Ectodermal cell (in vitro differentiated cells): Measurements from ENCODE around the gene PADI1.
"Not testable (repeated sequence)": the region's sequence is repeated elsewhere in the genome, so short reads cannot be mapped to it uniquely, and the experiment has no call there.

Experiments
- H3K27ac ChIP-seq: 2 replicates; pipeline ENCODE4 v1.7.0; 2013; ENCODE audit warnings: mild to moderate bottlenecking, low read depth, low read length; ENCODE audit not compliant: insufficient read depth, poor library complexity, severe bottlenecking
- H3K27me3 ChIP-seq: 2 replicates; pipeline ENCODE4 v1.7.0; 2013; ENCODE audit warnings: mild to moderate bottlenecking, low read length; ENCODE audit not compliant: insufficient read depth, control insufficient read depth, poor library complexity, severe bottlenecking
- H3K36me3 ChIP-seq: one replicate; pipeline ENCODE4 v1.7.0; 2013; ENCODE audit warnings: low read length; ENCODE audit not compliant: control insufficient read depth, insufficient read depth
- H3K4me1 ChIP-seq: one replicate; pipeline ENCODE4 v1.7.0; 2013; ENCODE audit warnings: low read length; ENCODE audit not compliant: control insufficient read depth, insufficient read depth
- H3K4me3 ChIP-seq: 2 replicates; pipeline ENCODE4 v1.7.0; 2013; ENCODE audit warnings: low read depth, low read length, control low read depth; ENCODE audit not compliant: insufficient read depth
- H3K9me3 ChIP-seq: 2 replicates; pipeline ENCODE4 v1.7.0; 2013; ENCODE audit warnings: mild to moderate bottlenecking, low read length, moderate library complexity; ENCODE audit not compliant: control insufficient read depth
- WGBS, 2 experiments: methylation state at CpG; one replicate each; pipeline ENCODE4 v1.1.7; 2013; ENCODE audit warnings: missing lambda C conversion rate in 2 of 2; 5-methylcytosine and 5-hydroxymethylcytosine counted together

PADI1 gene

DNA sequence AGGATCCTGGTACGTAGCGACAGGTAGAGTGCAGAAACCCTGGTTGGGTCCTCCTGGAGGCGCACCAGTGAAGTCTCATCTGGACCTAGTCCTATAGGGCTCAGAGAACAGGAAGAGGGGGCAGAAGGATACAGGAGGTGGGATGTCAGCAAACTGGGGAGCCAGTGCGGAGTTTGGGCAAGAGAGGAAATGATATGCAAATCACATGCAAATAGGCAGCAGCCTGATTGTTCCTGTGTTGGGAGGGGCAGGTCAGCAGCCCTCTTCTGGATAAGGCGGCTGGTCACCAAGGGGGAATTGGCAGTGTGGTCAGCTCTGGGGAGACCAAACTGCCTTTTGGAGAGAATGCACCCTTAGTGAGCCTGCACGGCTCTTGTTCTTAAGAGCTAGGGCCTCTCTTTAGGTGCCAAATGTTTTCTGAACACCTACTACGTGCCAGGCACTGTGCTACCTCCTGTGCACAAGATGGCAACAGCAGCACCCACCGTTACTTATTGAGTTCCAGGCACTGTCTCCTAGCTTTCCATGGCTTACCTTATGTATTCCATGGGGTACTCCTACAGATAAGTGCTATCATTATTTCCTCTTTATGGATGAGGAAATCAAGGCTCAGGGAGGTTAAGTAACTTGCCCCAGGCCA lies 25.9 kb downstream of the PADI1 start:
- H3K27me3 ChIP-seq = no peaks in the 10 kb centered on the region
- H3K27ac ChIP-seq = no peak overlapping the region
- H3K4me3 ChIP-seq = no peak overlapping the region
- 80 to 84% methylated on average over 8 of the region's 8 CpGs for WGBS, 2 experiments
- no peaks in the 10 kb centered on the region for H3K36me3 ChIP-seq
- no peaks in the 10 kb centered on the region for H3K4me1 ChIP-seq
- no peaks in the 10 kb centered on the region for H3K9me3 ChIP-seq

GRCh38 chr1:17232759-17233661 lies 28.1 kb downstream of the PADI1 start:
- H3K4me3 ChIP-seq = no peak overlapping the region
- no peaks in the 10 kb centered on the region for H3K9me3 ChIP-seq
- H3K36me3 ChIP-seq = no peaks in the 10 kb centered on the region
- no peak overlapping the region for H3K27ac ChIP-seq
- no peaks in the 10 kb centered on the region for H3K27me3 ChIP-seq
- no peaks in the 10 kb centered on the region for H3K4me1 ChIP-seq
- 85 to 86% methylated on average over 22 of the region's 22 CpGs for WGBS, 2 experiments

- Histone ChIP-seq H3K27ac (no peak overlapping the region), H3K9me3 (no peaks in the 10 kb centered on the region), H3K4me3 (no peak overlapping the region), H3K4me1 (no peaks in the 10 kb centered on the region), H3K36me3 (no peaks in the 10 kb centered on the region), H3K27me3 (no peaks in the 10 kb centered on the region)
- WGBS, 2 experiments = 83 to 84% methylated on average over 6 of the region's 6 CpGs
These were observed 28.9 kb downstream of the PADI1 start for GRCh38 chr1:17233675-17234320.

- H3K27ac ChIP-seq = no peak overlapping the region
- H3K27me3 ChIP-seq = no peaks in the 10 kb centered on the region
- 88 to 90% methylated on average over 1 of the region's 1 CpG for WGBS, 2 experiments
- H3K36me3 ChIP-seq = no peaks in the 10 kb centered on the region
- no peaks in the 10 kb centered on the region for H3K4me1 ChIP-seq
- no peaks in the 10 kb centered on the region for H3K9me3 ChIP-seq
- H3K4me3 ChIP-seq = no peak overlapping the region
These were observed 29.5 kb downstream of the PADI1 start for GRCh38 chr1:17234405-17234804.

GRCh38 chr1:17235135-17235885 lies 30.4 kb downstream of the PADI1 start:
- Histone ChIP-seq H3K4me3 (no peak overlapping the region), H3K9me3 (no peaks in the 10 kb centered on the region), H3K27me3 (no peaks in the 10 kb centered on the region), H3K4me1 (peaks cover under 1% of the 10 kb centered on the region), H3K27ac (no peak overlapping the region), H3K36me3 (no peaks in the 10 kb centered on the region)
- 86 to 90% methylated on average over 9 of the region's 9 CpGs for WGBS, 2 experiments

- Histone ChIP-seq H3K9me3 (no peaks in the 10 kb centered on the region), H3K27ac (no peak overlapping the region), H3K27me3 (no peaks in the 10 kb centered on the region), H3K36me3 (no peaks in the 10 kb centered on the region), H3K4me3 (no peak overlapping the region), H3K4me1 (peaks cover 10% of the 10 kb centered on the region)
- WGBS, 2 experiments = 24 to 25% methylated on average over 18 of the region's 18 CpGs
These were observed 32.0 kb downstream of the PADI1 start for GRCh38 chr1:17236779-17237560.

- H3K9me3 ChIP-seq = no peaks in the 10 kb centered on the region
- peaks cover 10% of the 10 kb centered on the region for H3K4me1 ChIP-seq
- no peak overlapping the region for H3K4me3 ChIP-seq
- no peak overlapping the region for H3K27ac ChIP-seq
- H3K27me3 ChIP-seq = no peaks in the 10 kb centered on the region
- H3K36me3 ChIP-seq = no peaks in the 10 kb centered on the region
- 82 to 89% methylated on average over 4 of the region's 4 CpGs for WGBS, 2 experiments
These were observed 32.6 kb downstream of the PADI1 start for GRCh38 chr1:17237561-17237903.

GRCh38 chr1:17239420-17239819 lies 34.5 kb downstream of the PADI1 start:
- 60 to 72% methylated on average over 1 of the region's 1 CpG for WGBS, 2 experiments
- Histone ChIP-seq H3K36me3 (no peaks in the 10 kb centered on the region), H3K27me3 (no peaks in the 10 kb centered on the region), H3K4me3 (no peak overlapping the region), H3K27ac (no peak overlapping the region), H3K9me3 (no peaks in the 10 kb centered on the region), H3K4me1 (peaks cover 10% of the 10 kb centered on the region)

DNA sequence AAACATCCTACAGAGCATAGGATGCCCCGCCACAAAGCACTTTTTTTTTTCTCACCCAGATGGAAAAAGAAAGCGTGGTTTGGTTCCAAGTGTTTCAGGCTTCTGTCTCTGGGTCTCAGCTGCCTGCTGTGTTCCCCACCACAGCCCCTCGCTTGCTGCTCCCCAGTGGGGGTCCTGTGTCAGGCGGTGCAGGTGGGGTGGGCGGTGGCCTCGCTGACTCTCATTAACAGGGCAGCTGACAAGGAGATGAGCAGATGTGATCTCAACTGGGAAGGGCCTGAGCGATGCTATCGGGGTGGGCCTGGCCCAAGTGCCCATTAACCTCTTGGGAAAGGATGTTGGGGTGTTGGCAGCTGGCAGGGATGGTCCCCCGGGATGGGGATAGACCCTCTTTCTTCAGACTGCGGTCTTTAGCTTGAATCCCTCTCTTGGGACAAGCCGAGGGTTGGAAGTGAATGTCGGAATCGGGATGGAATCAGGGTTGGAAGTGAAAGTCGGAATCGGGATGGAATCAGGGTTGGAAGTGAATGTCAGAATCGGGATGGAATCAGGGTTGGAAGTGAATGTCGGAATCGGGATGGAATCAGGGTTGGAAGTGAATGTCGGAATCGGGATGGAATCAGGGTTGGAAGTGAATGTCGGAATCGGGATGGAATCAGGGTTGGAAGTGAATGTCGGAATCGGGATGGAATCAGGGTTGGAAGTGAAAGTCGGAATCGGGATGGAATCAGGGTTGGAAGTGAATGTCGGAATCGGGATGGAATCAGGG lies 36.3 kb downstream of the PADI1 start:
- not testable (repeated sequence) for H3K36me3 ChIP-seq, H3K4me3 ChIP-seq, H3K9me3 ChIP-seq, H3K27me3 ChIP-seq, H3K27ac ChIP-seq
- 72 to 73% methylated on average over 26 to 28 of the region's 28 CpGs for WGBS, 2 experiments
- H3K4me1 ChIP-seq = peaks cover 24% of the 10 kb centered on the region
